Chondrocyte (in vitro differentiated cells): ENCODE measurements around the gene GPT2. TPM values are rescaled to one million over a fixed set of nuclear protein-coding genes. Genes with fewer than 3 reads are reported as not detected.
A peak's percentile ranks its signal among the peaks of the same experiment; 100 is the strongest.

Source experiments
- DNase-seq: peaks from one replicate; pipeline ENCODE4 v3.0.0; 2021; ENCODE audit warnings: mixed read lengths, low spot score
- H3K27ac Mint-ChIP-seq: one replicate; pipeline ENCODE4 v1.8.0; 2021; ENCODE audit warnings: mild to moderate bottlenecking, moderate library complexity, mixed read lengths; ENCODE audit not compliant: unreplicated experiment
- H3K27me3 Mint-ChIP-seq: 2 replicates; pipeline ENCODE4 v1.8.0; 2021; ENCODE audit warnings: low read depth, mixed read lengths
- H3K36me3 Mint-ChIP-seq: 2 replicates; pipeline ENCODE4 v1.8.0; 2021; ENCODE audit warnings: low read depth, mixed read lengths
- H3K4me1 Mint-ChIP-seq: 2 replicates; pipeline ENCODE4 v1.8.0; 2021; ENCODE audit warnings: low read depth, mild to moderate bottlenecking, mixed read lengths
- H3K4me3 Mint-ChIP-seq: one replicate; pipeline ENCODE4 v1.8.0; 2021; ENCODE audit warnings: mild to moderate bottlenecking, moderate library complexity, mixed read lengths; ENCODE audit not compliant: unreplicated experiment
- H3K9me3 Mint-ChIP-seq: 2 replicates; pipeline ENCODE4 v1.8.0; 2021; ENCODE audit warnings: low read depth, mixed read lengths
- long read RNA-seq: library from polyadenylated mRNA; stranded (forward); transcript quantifications from one replicate; pipeline ENCODE4 v2.0.0, GENCODE V29; 2021
- total RNA-seq: library from RNA; stranded (reverse); gene quantifications from 3 replicates; pipeline ENCODE4 v1.2.1, GENCODE V29; 2021
- TF ChIP-seq, protein P1 (sequence below): fragments of 200-600 bp; sonication (generic); IDR thresholded peaks from 2 replicates; pipeline ENCODE4 v1.5.0; 2021; ENCODE audit warnings: antibody characterized with exemption, mild to moderate bottlenecking, moderate library complexity

The GPT2 gene, protein sequence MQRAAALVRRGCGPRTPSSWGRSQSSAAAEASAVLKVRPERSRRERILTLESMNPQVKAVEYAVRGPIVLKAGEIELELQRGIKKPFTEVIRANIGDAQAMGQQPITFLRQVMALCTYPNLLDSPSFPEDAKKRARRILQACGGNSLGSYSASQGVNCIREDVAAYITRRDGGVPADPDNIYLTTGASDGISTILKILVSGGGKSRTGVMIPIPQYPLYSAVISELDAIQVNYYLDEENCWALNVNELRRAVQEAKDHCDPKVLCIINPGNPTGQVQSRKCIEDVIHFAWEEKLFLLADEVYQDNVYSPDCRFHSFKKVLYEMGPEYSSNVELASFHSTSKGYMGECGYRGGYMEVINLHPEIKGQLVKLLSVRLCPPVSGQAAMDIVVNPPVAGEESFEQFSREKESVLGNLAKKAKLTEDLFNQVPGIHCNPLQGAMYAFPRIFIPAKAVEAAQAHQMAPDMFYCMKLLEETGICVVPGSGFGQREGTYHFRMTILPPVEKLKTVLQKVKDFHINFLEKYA
- 35.1 to 67.1 TPM (median 59.6 TPM) in 3 replicates for total RNA-seq
- long read RNA-seq, transcript GPT2-205 (3 exons, 3,205 nt), result minor isoform, 19 of 205 reads
- long read RNA-seq, transcript GPT2-201 (12 exons, 3,984 nt), result major isoform, 139 of 205 reads
- long read RNA-seq, partial matches to known transcripts, result 13 of 205 reads
- long read RNA-seq, other reads (novel, unspliced or antisense), result 33 of 205 reads

DNA sequence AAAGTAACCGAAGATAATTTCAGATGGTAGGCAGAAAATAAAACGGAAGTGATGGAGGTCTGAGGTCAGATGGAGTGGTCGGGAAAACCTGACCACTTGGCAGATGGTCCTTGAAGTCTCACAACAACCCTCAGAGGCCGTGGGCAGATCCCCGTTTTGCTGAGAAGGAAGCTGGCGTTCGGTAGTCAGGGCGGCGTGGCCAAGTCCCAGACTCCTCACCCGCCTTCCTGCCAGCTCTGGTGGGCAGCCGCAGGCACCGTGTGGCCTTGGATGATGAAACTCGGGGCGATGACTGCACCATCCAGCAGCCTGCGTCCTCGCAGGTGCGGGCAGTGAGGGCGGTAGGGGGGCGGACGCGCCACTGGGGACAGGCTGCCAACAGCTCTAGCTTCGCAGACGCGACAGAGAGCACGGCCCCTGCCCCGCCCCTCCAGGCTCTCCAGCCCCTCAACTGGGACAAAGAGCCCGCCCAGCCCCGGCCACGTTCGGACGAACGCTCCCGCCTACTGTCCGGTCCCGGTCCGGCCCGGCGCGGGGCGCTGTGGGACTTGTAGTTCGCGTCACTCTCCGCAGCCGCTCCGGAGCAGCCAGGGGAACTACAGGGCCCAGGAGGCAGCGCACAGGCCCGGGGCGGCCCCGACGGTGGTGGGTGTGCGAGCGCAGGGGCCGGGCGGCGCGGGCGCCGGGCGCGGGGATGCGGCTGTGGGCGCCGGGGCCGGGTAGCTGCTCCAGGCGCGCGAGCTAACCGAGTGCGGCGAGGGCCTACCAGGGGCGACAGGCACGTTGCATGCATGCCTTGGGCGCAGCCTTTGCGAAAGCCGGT lies at the start of gene GPT2:
GPT2 (plus strand) TSS at position 673 of the 823 bp plus-strand sequence. CDS start 354 bp downstream, outside the sequence.
- Mint-ChIP-seq H3K27ac (peak within 1 kb of the TSS; percentile 99), H3K4me1 (peaks cover 39% of the 10 kb centered on the region), H3K4me3 (peak within 1 kb of the TSS; percentile 95), H3K9me3 (no peaks in the 10 kb centered on the region), H3K27me3 (peaks cover 1% of the 10 kb centered on the region), H3K36me3 (peaks cover 4% of the 10 kb centered on the region)
- TF ChIP-seq, protein P1, sequence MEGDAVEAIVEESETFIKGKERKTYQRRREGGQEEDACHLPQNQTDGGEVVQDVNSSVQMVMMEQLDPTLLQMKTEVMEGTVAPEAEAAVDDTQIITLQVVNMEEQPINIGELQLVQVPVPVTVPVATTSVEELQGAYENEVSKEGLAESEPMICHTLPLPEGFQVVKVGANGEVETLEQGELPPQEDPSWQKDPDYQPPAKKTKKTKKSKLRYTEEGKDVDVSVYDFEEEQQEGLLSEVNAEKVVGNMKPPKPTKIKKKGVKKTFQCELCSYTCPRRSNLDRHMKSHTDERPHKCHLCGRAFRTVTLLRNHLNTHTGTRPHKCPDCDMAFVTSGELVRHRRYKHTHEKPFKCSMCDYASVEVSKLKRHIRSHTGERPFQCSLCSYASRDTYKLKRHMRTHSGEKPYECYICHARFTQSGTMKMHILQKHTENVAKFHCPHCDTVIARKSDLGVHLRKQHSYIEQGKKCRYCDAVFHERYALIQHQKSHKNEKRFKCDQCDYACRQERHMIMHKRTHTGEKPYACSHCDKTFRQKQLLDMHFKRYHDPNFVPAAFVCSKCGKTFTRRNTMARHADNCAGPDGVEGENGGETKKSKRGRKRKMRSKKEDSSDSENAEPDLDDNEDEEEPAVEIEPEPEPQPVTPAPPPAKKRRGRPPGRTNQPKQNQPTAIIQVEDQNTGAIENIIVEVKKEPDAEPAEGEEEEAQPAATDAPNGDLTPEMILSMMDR, result peak; percentile 45
- peak; percentile 99 for DNase-seq

DNA sequence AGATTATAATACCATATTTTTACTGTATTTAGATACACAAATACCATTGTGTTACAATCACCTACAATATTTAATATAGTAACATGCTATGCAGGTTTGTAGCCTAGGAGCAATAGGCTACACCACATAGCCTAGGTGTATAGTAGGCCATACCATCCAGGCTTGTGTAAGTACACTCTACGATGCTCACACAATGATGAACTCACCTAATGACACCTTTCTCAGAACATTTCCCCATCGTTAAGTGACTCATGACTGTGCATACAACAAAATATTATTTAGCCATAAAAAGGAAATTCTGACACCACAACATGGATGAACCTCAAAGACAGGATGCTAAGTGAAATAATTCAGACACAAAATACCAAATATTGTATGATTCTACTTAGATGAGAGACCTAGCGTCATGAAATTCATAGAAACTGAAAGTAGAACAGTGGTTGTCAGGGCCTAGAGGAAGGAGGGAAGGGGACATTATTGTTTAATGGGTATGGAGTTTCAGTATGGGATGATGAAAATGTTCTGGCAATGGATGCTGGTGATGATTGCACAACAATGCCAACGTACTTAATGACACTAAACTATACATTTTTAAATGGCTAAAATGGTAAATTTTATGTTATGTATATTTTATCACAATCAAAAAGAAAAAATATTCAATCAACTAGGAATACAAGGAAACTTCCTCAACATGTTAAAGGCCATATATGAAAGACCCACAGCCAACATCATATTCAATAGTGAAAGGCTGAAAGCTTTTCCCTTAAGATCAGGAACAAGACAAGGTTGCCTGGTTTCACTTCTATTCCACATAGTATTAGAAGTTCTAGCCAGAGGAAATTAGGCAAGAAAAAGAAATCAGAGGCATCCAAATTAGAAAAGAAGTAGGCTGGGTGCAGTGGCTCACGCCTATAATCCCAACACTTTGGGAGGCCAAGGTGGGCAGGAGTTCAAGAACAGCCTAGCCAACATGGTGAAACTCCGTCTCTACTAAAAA lies 47.3 kb upstream of the GPT2 start:
- no peaks in the 10 kb centered on the region for H3K36me3 Mint-ChIP-seq
- peaks cover under 1% of the 10 kb centered on the region for H3K9me3 Mint-ChIP-seq
- no peak for DNase-seq
- TF ChIP-seq, protein P1, result no peak
- no peak overlapping the region for H3K27ac Mint-ChIP-seq
- peaks cover 2% of the 10 kb centered on the region for H3K27me3 Mint-ChIP-seq
- H3K4me3 Mint-ChIP-seq, result no peak overlapping the region
- no peaks in the 10 kb centered on the region for H3K4me1 Mint-ChIP-seq

DNA sequence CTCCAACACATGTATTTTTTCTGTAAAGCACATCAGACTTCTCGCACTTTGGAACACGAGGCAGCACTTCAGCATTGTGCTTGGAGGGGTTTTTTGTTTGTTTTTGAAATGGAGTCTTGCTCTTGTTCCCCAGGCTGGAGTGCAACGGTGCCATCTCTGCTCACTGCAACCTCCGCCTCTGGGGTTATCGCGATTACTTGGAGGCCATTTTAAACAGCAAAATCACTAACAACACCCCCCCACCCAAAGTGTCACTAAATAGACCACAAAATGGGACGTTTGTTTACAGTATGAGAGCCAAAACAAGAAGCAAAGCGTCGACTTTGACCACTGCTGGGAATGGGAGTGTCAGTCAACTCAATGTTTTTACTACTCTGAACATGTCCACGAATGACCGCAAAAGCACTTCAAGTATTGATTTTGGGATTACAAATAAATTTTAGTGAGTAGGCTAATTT lies 44.1 kb upstream of the GPT2 start:
- Mint-ChIP-seq H3K36me3 (no peaks in the 10 kb centered on the region), H3K27ac (no peak overlapping the region), H3K4me1 (no peaks in the 10 kb centered on the region), H3K9me3 (peaks cover 5% of the 10 kb centered on the region), H3K4me3 (no peak overlapping the region), H3K27me3 (peaks cover 2% of the 10 kb centered on the region)
- TF ChIP-seq, protein P1, result no peak
- DNase-seq, result no peak

DNA sequence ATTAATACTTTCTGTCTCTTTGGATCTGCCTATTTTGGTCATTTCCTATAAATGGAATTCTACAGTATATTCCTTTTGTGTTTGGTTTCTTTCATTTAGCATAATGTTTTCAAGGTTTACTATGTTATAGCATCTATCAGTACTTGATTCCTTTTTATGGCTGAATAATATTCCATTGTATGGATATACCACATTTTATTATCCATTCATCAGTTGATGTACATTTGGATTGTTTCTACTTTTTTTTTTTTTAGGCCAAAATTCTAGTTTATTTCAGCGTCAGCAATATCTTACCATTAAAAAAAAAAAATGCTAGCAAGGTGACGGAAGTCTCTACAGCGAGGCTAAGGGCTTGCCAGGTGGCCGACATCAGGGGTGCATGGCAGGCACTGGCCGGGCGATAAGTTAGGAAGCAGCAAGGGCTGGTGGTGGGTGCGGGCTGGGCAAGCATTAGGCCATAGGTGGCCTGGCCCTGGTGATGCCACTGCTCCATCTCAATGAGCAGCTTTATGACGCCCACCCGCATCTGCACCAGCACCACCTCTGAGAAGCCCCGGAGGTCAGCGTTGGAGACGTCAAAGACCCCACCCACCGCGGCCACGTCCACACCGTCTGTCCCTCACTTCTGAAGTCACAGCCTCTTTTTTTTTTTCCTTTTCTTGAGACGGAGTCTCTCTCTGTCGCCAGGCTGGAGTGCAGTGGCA lies 41.8 kb upstream of the GPT2 start:
- H3K4me1 Mint-ChIP-seq, result no peaks in the 10 kb centered on the region
- peaks cover 5% of the 10 kb centered on the region for H3K9me3 Mint-ChIP-seq
- no peaks in the 10 kb centered on the region for H3K36me3 Mint-ChIP-seq
- no peak overlapping the region for H3K27ac Mint-ChIP-seq
- H3K27me3 Mint-ChIP-seq, result peaks cover 2% of the 10 kb centered on the region
- TF ChIP-seq, protein P1, result no peak
- no peak for DNase-seq
- no peak overlapping the region for H3K4me3 Mint-ChIP-seq
